DMS53 treated with DMSO at 0.1 percent for 48 hours (cell line): Measurements from ENCODE around the gene HIVEP3.

Source experiments
- DNase-seq: peaks from one replicate; lab custom pipeline; 2025; ENCODE audit not compliant: unreplicated experiment; lab: John Stamatoyannopoulos, UW

Gene HIVEP3

DNA sequence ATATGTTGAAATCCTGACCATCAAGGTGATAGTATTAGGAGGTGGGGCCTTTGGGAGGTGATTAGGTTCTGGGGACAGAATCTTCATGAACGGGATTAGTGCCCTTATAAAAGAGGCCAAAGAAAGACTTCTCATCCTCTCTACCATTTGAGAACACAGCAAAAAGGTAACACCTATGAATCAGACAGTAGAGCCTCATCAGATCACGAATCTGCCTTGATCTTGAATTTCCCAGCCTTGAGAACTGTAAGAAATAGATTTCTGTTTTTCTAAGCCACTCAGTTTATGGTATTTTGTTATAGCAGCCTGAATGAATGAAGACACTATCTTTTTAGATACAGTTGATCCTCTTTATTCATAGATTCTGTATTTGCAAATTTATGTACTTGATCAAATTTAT is 227.3 kb downstream of the HIVEP3 start:
- DNase-seq, result no peak

DNA sequence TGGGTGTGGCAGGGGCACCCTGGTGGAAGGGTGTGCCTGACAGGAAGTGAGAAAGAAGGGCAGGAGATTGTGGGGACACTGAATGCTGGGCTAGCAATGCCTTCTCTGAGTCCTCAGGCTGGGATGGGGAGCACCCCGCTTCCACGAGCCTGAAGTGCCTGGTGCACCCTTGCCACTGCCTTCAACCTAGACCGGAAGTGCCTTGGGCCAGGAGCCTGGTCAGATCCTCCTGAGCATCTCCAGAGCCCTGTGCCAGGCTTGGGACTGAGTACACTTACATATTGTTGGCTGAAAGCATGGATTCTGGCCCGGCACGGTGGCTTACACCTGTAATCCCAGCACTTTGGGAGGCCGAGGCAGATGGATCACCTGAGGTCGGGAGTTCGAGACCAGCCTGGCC is 228.4 kb downstream of the HIVEP3 start:
- DNase-seq, result no peak

DNA sequence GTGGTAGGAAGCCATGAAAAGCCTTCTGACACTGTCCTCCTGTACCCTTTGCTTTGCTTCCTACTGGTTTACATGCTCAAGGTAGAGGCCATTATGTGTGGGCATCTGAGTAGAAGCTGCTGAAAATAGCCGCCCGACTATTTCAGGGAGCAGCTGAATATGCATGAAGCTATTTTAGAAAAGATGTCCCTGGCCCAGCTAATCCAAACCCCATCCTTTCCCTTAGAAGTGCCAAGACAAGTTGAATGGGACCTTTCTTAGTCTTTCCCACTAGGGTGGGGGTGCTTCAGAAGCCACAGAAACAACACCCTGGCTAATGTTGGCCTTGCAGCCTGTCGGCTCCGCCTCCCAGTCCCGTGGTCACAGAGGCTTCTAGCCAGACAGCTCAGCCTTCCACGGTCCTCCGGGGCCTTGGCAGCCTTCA is 229.2 kb downstream of the HIVEP3 start:
- DNase-seq, result no peak

DNA sequence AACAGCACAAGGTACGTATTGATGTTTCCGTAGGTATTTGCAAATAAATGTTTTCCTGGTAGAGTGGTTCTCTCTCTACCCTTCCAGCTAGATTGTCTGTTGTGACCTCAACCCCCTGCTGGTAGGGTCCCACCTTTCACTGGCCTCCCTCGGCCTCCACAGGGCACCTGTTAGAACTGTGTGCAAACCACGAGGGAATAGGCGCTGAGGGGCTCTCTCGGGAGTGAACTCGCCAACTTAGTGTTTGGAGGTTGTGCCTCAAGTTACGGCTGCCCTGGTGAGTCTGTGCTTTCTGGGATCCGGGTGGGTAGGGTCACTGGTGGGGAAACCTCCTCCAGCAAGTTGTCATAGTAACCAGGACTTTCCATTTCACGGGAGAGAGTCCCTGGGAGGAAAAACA is 229.6 kb downstream of the HIVEP3 start:
- no peak for DNase-seq

DNA sequence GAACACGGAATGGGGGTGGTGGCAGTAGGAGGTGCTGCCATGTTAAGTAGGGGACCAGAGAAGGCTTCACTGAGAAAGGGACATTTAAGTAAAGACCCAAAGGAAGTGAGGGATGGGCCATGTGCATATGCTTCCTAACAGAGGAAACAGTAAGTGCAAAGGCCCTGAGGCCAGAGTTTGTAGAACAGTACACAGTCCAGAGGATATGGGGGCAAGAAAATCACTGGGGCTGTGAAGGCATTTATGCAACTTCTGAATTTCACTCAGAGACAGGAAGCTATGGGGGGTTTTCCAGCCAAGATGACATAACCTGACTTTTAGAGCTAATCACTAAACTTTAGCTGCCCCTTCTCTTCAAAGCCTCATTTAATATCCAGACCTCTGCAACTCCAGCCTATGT is 231.7 kb downstream of the HIVEP3 start:
- DNase-seq, result no peak

DNA sequence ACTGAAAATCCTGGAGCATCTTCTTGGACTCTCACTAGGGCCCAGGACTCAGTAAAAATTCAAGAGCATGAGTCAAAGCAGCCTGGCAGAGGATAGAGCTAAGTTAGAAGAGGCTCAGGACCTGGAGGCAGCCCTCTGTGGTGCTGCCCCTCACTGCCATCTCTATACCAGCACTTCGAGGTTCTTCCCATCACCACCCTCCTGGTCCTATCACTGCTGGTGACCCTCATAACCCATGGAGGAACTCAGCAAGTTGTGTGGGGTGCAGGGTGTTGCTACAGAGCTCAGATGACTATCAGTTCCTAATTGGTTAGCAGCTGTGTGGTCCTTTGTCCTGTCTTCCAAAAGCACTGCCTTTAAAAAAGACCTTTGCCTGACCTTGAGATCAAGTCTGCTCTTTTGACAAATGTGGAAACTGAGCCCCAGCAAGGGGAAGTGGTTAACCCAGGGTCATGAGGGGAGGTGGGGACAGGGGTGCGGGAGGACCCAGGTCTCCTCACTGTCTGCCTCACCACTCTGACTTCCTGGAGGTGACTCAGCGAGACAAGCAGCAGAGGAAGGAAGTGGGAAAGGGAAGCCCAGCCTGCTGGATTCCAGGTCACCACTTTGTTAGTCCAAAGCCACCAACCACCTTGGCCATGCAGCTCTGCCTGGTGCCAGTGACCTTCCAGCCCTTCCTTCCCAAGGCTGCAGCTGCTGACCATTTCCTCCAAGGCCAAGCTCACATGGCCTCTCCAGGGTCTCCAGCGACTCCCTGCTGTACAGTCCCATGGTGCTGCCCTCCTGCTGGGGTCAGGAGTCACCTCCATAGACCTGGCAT is 234.8 kb downstream of the HIVEP3 start:
- DNase-seq, result no peak

DNA sequence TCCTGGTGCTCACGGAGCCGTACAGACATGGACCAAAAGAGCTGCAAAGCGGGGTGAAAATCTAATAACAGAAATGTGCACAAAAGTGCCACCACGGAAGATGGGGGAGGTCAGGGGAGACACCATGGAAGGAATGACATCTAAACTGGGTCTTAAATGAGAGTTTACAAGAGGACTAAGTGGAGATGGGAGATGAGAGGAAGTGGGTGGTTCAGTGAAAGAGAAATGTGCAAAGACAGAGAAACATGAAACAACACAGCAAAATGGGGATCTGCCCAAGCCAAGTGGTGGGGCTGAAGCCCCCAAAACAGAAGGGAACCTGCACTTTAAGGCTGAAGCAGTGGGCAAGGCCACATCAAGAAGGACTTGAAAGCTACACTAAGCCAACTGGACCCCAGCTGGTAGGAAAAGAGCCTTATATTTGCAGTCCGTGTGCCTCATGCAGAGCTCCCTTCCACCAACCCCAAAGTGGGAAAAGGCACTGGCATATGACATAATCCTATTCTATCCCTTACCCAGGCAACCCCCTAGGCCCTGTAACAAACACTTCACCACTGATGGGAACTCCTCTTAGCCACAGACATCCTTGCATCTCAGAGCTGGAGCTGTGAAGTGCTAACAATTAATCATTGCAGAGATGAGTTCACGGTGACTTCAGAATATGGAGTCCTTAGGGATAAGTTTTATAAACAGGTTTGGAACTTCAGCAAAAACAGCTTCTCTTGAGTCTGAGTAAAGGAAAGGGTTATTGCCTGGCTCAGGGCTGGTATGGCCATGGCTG is 235.7 kb downstream of the HIVEP3 start:
- no peak for DNase-seq

DNA sequence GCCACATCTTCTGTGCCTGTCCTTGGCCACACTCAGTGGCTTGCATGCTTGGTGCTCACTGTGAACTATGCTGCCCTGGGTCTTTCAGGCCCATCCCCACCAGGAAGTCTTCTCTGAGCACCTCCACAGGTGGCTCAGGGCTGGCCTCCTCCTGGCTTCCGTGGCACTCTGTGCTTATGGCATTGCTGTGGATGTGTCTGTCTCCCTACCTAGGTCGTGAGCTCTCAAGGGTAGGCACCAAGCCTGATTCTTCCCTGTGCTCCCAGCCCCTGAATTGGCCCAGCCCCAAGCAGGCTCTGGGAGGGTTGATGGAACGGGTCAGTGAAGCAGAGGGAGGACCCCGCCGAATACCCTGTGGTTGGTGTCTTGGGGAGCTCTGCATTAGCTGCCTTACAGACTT is 236.6 kb downstream of the HIVEP3 start:
- DNase-seq, result no peak

DNA sequence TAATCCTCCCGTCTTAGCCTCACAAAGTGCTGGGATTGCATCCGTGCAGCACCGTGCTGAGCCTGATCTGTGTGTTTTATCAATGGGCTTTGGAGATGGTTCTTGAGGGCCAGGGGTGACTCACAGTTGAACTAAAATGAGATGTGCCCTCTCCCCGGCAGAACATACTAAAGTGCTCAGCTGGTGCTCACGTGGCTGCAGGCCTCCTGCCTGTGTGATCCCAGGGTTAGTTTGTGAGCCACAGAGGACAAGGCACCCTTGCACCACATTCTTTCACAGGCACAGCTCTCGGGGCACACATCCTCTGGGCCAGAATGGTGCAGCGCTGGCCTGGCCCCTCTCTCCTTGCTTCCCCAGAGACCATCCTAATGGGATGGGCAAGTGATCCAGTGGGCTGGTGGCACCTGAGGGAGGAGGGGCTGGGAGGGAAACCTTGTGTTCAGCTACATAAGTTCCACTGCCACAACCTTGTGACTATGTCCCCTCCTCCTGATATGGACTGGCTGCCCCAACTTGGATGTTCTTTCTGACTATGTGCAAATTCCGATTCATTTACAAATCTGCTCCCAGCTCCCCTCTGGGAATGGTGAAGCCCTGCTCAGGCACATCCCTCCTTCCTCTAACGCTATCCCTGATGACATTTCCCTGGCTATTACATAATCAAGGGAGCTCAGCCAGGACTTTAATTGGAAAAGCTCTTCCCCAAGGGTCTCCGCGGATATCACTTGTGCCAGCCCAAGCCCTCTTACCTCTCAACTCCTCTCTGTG is 237.2 kb downstream of the HIVEP3 start:
- DNase-seq, result no peak

DNA sequence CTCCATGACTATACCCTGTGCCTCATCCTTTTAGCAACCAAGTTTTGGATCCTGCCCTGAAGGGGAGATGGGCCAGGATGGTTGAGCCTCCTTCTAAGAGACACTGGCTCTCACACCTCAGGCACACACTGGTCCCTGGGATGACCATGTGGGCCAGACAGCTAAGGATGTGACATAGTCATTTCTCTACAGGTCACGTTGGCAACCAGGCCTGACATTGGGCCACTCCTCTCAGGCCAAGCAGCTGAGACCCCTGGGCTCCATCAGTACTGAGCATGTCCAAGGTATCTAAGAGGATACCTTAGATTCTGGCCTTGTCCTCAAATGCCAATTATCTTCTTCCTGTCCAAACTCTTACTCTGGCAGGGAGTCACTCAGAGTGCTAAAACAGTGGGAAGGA is 238.7 kb downstream of the HIVEP3 start:
- no peak for DNase-seq

DNA sequence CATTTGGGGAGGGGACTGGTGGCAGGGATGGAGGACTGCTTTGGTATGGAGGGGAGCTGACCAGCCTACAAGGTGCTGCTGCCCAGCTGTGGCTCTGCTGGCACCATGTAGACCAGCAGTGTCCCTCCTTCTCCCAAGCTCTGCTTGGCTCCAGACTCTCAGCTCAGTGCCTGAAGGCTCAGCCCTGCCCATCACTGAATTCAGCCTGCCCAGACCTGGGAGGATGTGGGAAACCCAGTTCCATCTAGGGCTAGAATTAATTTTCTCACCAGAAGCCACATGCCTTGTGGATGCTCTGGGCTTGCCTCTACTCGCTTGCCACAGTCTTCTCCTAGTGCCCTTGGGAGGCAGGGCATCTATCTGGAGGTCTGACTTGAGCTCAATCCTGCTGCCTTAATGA is 239.2 kb downstream of the HIVEP3 start:
- DNase-seq, result no peak

DNA sequence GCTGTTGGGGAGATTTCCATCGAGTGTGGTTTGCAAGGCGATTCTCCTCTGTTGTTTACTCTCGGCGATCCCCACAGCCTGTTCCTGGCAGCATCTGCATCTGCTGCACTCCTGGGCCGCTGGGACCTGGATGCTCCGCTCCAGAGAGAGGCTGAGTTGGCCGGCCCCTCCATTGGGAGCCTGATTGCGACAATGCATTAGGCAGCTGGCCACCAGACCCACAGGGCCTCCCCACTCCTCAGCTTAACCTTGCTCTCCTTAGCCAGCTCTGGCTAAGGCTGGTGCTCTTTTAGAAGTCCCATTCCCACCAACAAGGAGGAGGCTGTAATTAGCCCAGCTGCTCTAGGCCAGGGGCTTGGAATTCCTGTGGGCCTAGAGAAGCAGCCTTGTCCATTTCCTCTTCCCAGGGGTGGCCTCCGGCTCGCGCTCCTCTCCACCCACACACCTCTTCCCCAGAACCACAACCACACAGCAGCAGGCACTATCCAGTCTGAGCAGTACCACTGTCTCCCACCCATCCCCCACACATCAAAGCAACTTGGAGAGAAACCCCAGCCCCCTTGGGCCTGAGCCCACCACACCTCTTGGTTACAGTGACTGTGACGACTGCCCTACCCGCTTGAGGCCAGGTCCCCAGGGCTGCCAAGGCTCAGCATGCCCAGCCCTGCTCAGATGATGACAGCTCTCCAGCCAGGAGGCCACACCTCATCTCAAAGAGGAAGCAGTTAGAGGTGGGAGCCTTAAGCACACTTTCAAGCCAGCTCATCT is 240.4 kb downstream of the HIVEP3 start:
- no peak for DNase-seq

DNA sequence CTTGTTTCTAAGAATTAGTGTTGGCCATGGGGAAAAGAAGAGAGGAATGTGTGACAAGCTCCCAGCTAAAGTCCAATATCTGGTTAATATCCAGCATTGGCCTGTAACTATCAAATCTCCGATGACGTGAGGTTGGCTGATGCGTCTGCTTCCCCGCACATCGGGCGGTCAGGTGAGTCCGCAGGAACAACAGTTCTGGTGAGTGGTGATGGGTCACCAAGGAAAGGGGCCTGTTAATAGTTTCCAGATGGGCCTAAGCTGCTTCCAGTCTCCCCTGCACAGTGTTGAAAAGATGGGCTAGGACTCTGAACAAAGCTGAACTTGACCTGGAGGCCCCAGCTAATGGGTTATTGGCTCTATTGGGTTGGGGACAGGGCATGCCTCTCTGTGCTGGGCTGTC is 241.1 kb downstream of the HIVEP3 start:
- no peak for DNase-seq

DNA sequence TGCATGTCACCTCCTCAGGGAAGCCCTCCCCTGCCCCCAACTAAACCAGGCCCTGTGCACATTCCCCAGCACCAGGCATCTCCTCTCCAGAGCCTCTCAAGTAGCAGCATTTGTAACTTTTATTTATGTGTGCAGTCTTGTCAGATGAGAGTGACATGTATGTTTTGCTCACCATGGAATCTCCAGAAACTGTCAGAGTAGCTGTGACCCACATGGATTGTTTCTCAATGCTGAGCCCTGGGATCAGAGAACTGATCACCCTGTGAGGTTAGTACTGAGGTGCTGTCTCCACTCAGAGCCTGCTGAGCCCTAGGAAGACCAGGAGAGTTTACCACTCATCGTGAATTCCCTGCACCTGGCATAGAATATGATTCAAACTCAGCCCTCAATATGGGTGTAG is 243.3 kb downstream of the HIVEP3 start:
- DNase-seq, result no peak

DNA sequence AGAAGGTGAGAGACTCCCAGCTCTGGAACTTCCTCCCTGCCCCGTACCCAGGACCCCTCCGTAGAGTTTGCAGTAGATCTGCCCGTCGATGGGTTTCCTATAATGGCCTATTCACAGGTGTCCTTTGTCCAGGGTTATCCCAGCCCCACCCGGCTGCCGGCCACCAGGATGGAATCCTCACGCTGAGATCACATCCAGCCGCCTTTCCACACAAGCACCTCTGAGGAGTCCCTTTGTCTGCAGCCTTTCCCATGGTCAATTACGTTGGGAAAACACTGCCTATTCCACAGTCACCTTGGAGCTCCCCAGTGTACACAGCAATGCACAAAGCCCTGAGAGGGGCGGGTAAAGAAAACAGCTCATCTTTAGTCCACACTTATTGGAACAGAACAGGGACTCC is 244.2 kb downstream of the HIVEP3 start:
- DNase-seq, result no peak

DNA sequence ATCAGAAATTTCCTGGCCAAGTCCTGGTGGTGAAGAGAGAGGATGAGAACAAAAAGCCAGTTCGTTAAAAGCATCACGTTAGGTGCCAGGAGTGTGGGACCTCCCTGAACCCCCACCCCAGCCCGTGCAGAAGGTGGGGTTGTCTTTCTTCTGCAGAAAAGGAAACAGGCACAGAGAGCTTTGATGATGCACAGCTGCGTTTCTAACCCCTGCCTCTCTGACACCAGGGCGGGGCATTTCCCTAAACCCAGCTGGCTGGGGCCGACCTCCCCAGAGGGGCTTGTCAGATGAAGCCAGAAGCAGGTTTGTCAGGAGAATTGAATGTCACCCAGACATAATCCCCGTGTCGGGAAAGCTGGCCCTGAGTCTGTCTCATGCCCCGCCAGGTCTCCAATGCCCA is 244.9 kb downstream of the HIVEP3 start:
- no peak for DNase-seq

DNA sequence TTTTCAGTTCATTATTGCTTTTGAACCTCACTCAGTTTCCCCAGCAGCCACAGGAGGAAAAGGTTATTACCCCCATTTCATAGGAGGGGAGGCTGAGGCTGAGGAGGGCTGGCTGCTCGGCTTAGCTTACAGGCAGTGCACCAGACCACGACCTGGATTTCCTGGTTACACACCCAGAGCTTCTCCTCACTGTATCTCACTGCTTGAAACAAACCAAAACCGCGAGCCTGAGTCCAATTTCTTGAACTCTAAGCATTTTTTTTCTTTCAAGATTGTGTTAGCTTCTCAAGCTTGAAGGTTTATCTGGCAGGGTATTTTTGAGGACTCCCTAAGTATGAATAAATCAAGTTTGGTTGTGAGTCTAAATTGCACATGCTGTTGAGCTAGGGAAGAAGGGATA is 245.3 kb downstream of the HIVEP3 start:
- DNase-seq, result no peak

DNA sequence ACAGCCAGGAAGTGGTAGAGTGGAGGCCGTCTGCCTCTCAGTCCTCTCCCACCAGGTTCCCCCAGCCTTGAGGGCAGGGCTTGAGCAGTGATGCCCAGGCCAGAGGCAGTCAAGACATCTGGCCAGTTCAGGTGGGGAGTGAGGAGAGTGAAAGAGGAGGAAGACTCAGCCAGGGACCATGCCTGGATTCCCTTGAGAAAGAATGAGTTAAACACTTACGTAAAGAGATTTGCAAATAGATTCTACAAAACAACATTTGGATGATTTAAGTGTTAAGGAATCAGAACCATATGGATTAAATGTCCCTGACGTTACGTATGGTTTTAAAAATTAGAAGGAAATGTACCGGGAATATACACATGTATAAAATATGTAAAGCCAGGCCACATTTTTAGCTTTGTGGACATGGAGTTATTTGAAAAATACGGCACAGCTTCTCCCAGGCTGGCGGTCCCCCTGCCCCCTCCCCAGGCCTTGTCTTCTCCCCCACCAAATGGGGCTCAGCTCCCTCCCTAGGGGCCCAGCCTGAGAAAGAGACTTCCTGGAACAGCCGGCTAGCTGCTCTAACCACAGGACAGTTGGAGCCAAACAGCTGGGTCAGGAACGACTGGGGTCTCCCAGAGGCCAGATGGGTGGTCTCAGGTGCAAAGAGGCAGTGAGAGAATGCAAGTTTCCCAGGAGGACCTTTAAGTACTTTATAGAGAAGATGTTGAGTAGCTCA is 245.9 kb downstream of the HIVEP3 start:
- DNase-seq, result no peak

DNA sequence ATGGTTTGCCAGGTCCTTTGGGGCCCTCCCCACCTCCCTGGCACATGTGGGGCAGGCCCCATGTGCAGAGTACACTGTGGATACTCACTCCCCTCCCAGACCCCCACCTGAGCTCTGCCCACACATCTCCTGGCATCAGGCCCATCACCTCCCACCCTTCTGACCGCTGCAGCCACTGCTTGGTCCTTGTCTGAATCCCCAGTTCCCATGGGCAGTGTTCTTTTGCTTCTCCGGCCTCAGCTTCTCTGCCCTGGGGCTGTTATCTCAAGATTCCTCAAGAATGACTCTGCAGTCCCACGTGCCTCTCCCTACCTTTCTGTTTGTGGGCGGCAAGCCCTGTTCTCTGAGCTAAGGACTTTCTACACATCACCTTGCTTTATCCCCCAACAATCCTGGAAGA is 246.5 kb downstream of the HIVEP3 start:
- DNase-seq, result no peak

DNA sequence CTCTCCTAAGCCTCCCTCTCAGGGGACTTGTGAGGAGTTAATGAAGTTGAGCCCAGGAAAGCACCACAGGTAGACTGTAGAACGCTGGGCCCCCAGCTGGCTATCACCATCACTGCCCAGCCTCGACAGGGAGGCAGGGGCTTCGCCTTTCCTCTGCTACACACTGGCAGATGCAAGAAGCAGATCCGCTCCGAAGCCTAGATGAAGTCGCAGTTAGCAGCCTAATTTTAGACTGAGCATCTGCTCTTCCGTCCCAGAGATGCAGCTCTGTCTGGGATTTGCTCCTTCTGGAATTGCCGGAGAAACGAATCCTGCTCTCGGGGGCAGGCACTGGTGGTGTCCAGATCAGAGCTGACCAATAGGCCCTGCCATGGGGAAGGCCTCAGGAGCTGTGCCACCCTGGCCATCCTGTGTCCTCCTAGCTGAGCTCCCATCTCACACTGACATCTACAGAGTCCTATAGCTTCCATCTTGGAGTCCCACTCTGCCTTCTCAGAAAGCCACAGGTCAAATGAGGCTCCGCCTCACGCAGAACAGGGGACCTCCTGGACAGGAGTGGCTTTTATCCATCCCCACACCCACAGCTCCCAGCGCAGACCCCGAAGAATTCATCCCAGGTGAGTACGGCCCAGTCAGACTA is 247.5 kb downstream of the HIVEP3 start:
- DNase-seq, result no peak
